ENCODE data around the gene PRPH2.

GRCh38 chr6:42697268-42697655, 25.1 kb downstream of the PRPH2 start:
- TF ChIP-seq CTCF (IDR thresholded peaks at IDR 0.05) (no peak), EZH2 (IDR thresholded peaks at IDR 0.05; ENCODE audit: borderline replicate concordance, insufficient read depth, low read depth, low read length, poor library complexity, severe bottlenecking) (no peak)

Measured in B cell (primary cell).